Pancreas (tissue), 10 donors: Measurements from ENCODE around the gene ANKRD44. TPM values are rescaled to one million over a fixed set of nuclear protein-coding genes. Genes with fewer than 3 reads are reported as not detected.

Experiments used
- ATAC-seq, 4 donors: fragments of 200-7000 bp; cut with Tn5 transposase; one replicate each; pipeline versions ENCODE4 v1.8.0 to v1.9.1; 2020; ENCODE audit warnings: mild to moderate bottlenecking in 4 of 4, moderate library complexity in 4 of 4
- DNase-seq, 6 donors: peaks; one replicate each; pipeline ENCODE4 v3.0.0-alpha.2; 2020
- FAIRE-seq: peaks from 2 replicates; lab custom pipeline; 2012; peaks lifted over from hg19 to GRCh38; lab: Jason Lieb, UNC
- H3K27ac ChIP-seq, 4 donors: fragments of 200-600 bp; sonication (generic); 1 replicate in 3 of 4; 2 replicates in 1 of 4; pipeline versions ENCODE4 v1.5.0 to v1.8.0; 2020
- H3K27me3 ChIP-seq, 4 donors: fragments of 200-600 bp; one replicate each; pipeline ENCODE4 v1.8.0; 2021
- H3K36me3 ChIP-seq, 3 donors: fragments of 200-600 bp; sonication (generic) in 1 of 3; one replicate each; pipeline versions ENCODE4 v1.5.0 to v1.8.0; 2020 to 2021
- H3K4me1 ChIP-seq, 3 donors: fragments of 200-600 bp; one replicate each; pipeline ENCODE4 v1.8.0; 2021
- H3K4me3 ChIP-seq, 4 donors: fragments of 200-600 bp; sonication (generic) in 2 of 4; one replicate each; pipeline versions ENCODE4 v1.5.0 to v1.8.0; 2020 to 2021
- H3K9me3 ChIP-seq, 4 donors: fragments of 200-600 bp; one replicate each; pipeline ENCODE4 v1.8.0; 2021
- CTCF ChIP-seq, 4 donors: fragments of 200-600 bp; sonication (generic) in 3 of 4; IDR thresholded peaks; one replicate each; pipeline versions ENCODE4 v1.5.0 to v1.8.0; 2021; ENCODE audit warnings: antibody characterized with exemption in 4 of 4
- WGBS, 2 donors: extraction: QIAGEN DNeasy Blood & Tissue Kit; methylation state at CpG; one replicate each; pipeline ENCODE4 v1.1.7; 2013; 5-methylcytosine and 5-hydroxymethylcytosine counted together
- intact Hi-C, 3 donors: fragments of 100-400 bp; cut with DNase I; formaldehyde crosslinking; loops; one replicate each; pipeline versions ENCODE4 v1.11.1 to v1.14.2; 2022
- polyA plus RNA-seq, 2 donors: library from polyadenylated mRNA; stranded (reverse); fragments of 200-250 nt; gene quantifications; one replicate each; pipeline ENCODE4 v1.2.3, GENCODE V29; 2013
- total RNA-seq, 6 donors: library from RNA; stranded (reverse); fragmentation: NEBNext Ultra II Directional in 4 of 6; extraction: Animal tissue kit (Norgen Biotek cat#: 25700) in 4 of 6; gene quantifications; one replicate each; pipeline versions ENCODE4 v1.2.1 to v1.2.4, GENCODE V29; 2021 to 2023
- donor health status: healthy with polysubstance abuse.
- donor health status: DM: no; HTN: no; CAD: no; lungs with moderate emphysema.
- donor health status: DM: no; HTN: no; CAD: no.
- donor health status: control.
- donor health status: control.
- donor health status: Bipolar disorder and iron deficiency.
- donor health status: DM: yes; HTN: yes; CAD: no.
- donor health status: DM: no; HTN: no; CAD: no.
- donor health status: DM: no; HTN: no; CAD: no.
- donor health status: DM: yes; HTN: yes; CAD: no.

The ANKRD44 gene
- total and polyA plus RNA-seq, 8 donors, result 1.9 to 12.5 (median 7.7) TPM

DNA sequence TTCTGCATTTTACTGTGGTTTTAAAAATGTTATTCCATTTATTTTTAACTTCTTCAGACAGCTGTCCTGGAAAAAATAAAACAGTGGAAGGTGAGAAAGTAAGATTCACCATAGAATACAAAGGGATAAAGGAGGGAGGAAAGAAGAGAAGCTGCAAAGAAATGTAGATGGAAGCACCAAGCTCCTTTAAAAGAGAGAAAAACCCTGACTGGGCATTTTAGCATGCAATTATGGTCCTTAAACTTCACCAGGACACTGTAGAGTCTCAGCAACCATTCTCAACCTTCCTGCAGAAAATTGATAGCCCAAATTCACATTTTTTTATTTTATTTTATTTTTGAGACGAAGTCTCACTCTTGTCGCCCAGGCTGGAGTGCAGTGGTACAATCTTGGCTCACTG lies 11.6 kb upstream of the ANKRD44 start:
- no peak for TF ChIP-seq CTCF (IDR thresholded peaks at IDR 0.05)
- Histone ChIP-seq H3K9me3 (no peaks in the 10 kb centered on the region), H3K4me3 (no peak overlapping the region), H3K27ac (no peak overlapping the region), H3K4me1 (no peaks in the 10 kb centered on the region), H3K36me3 (no peaks in the 10 kb centered on the region), H3K27me3 (no peaks in the 10 kb centered on the region)
- intact Hi-C loops, result no loop called here
- no peak for FAIRE-seq
- 82 to 90% methylated on average over 2 of the region's 2 CpGs for WGBS, 2 donors
- ATAC-seq, result no peak
- DNase-seq, result no peak

DNA sequence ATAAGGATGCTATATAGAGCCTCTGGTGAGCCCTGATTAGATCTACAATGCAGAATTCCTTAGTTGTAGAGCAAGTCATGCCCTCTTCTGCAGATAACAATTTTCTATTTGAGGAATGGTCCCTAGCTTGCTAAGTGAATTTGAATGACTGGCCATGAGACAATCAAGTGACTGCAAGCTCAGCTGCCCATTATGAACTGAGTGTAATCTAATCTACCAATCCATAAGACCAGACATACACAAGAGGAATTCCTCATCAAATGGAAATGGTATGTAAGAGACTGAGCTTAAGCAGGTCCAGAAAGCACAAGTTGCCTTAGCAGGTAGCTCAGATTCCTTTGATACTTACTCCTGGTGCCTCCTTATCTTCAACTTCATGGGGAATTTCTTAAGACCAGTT lies 4.8 kb upstream of the ANKRD44 start:
- DNase-seq (no peak), FAIRE-seq (no peak), ATAC-seq (no peak)
- Histone ChIP-seq H3K27ac (no peak overlapping the region), H3K27me3 (no peaks in the 10 kb centered on the region), H3K9me3 (no peaks in the 10 kb centered on the region), H3K4me1 (peaks cover 0 to 5% (median 5%) of the 10 kb centered on the region in 3 donors), H3K36me3 (no peaks in the 10 kb centered on the region), H3K4me3 (no peak overlapping the region)
- intact Hi-C loops, result loop anchor here in 1 of 3 donors (10.0 kb wide), 1 partner anchor 121 kb away; no protein-coding TSS in a partner anchor
- no peak for TF ChIP-seq CTCF (IDR thresholded peaks at IDR 0.05)

DNA sequence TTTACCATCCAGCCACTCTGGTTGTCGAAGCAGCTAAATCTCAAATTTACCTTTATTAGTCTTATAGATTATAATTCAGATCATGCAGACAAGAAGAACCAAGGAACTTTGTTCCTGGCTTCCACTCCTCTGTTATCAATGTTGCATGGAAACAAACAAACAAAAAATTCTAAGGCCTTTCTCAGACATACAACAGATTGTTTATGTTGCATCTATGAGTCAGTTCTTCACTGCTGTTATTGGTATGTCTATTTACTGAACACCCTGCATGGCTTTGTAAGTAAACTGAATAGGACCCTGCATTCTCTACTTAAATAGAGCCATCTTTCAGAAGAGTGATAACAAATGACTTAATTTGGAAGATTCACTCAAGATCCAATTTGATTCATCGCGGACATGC lies 1.6 kb upstream of the ANKRD44 start:
- intact Hi-C loops, result loop anchor here in 1 of 3 donors (10.0 kb wide), 1 partner anchor 117 kb away; no protein-coding TSS in a partner anchor
- Histone ChIP-seq H3K4me3 (no peak overlapping the region), H3K36me3 (no peaks in the 10 kb centered on the region), H3K4me1 (peaks cover 0 to 13% (median 6%) of the 10 kb centered on the region in 3 donors), H3K9me3 (no peaks in the 10 kb centered on the region), H3K27ac (no peak overlapping the region), H3K27me3 (no peaks in the 10 kb centered on the region)
- FAIRE-seq (no peak), DNase-seq (no peak), ATAC-seq (no peak)
- WGBS, 2 donors, result 93 to 95% methylated on average over 3 of the region's 3 CpGs
- TF ChIP-seq CTCF (IDR thresholded peaks at IDR 0.05), result no peak

DNA sequence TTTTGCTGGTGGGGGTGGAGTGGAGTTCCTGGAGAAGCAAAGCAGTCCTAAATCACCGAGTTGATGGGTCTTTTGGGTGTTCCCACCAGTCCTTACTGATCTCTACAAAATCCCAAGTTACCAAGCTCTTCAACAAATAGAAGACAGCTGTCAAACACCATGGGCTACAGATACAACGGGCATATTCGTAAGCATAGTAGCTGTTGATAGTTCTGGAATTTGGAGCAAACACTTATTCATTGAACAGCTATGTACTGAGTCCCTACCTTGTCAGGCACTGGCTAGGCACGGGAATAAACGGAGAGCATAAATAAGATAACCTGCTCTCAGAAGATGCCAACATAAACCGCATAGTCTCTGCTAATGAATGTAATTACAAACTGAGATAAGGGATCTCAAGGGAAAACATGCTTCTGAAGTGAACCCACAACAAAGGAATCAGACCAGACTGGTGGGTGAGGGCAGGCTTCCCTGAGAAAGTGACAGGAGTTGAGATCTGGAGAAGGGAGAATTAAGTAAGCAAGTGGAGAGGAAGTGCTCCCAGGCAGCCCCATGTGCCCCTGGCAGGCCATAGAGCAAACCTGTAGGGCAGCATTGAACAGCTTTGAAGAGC lies 947 bp upstream of the ANKRD44 start:
- intact Hi-C loops, result loop anchor here in 1 of 3 donors (10.0 kb wide), 1 partner anchor 117 kb away; no protein-coding TSS in a partner anchor
- peak overlapping the region in 2 of 4 donors; percentile 74 to 77 for H3K4me3 ChIP-seq

More for the DNA sequence above, 947 bp upstream of the ANKRD44 start:
- Histone ChIP-seq H3K27ac (peak overlapping the region in 3 of 4 donors; percentile 42 to 89 (median 85)), H3K36me3 (no peaks in the 10 kb centered on the region), H3K9me3 (no peaks in the 10 kb centered on the region), H3K27me3 (no peaks in the 10 kb centered on the region), H3K4me1 (peaks cover under 1 to 16% (median 12%) of the 10 kb centered on the region in 3 donors)
- DNase-seq (no peak), FAIRE-seq (no peak), ATAC-seq (no peak)
- TF ChIP-seq CTCF (IDR thresholded peaks at IDR 0.05), result no peak
- WGBS, 2 donors, result 16 to 19% methylated on average over 6 of the region's 6 CpGs
